HepG2 (cell line): ENCODE data around the gene TMEM11.
A peak's percentile ranks its signal among the peaks of the same experiment; 100 is the strongest.

ENCODE experiments used
- NFRKB ChIP-seq: fragments of 450-650 bp; IDR thresholded peaks from 2 replicates; pipeline ENCODE4 v1.6.1; 2017
- POLR2AphosphoS5 ChIP-seq: IDR thresholded peaks from 2 replicates; pipeline ENCODE4 v1.6.1; 2012; ENCODE audit warnings: low read depth, low read length
- ZFP41 ChIP-seq: sonication (generic); formaldehyde crosslinking; IDR thresholded peaks from 2 replicates; pipeline ENCODE4 v1.4.0; 2020; ENCODE audit warnings: mild to moderate bottlenecking, missing genetic modification reagents, borderline replicate concordance
- TF ChIP-seq, protein P1 (sequence below): sonication (generic); formaldehyde crosslinking; IDR thresholded peaks from 2 replicates; pipeline ENCODE4 v1.5.0; 2020; ENCODE audit warnings: mild to moderate bottlenecking, missing genetic modification reagents, moderate library complexity

DNA sequence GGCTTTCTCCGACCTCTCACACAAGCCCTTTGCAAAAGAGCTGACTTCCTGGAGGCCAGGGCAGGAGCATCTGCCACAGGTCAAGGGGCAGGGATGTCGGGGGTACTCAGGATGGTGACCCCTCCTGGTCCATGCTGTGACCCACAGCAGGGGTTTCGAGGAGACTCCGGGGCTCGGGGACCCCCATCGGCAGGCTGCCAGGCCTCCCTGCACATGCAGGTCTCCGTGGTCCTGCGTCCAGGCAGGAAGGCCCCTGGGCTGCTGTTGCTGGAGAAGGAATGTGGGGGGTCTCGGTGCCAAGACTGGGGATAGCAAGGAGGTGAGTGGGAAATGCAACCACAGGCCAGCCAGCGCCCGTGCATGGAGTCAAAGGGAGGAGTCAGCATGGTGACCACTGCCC is 27.6 kb upstream of the TMEM11 start:
- TF ChIP-seq POLR2AphosphoS5 (no peak), NFRKB (no peak), ZFP41 (no peak)
- TF ChIP-seq, protein P1, sequence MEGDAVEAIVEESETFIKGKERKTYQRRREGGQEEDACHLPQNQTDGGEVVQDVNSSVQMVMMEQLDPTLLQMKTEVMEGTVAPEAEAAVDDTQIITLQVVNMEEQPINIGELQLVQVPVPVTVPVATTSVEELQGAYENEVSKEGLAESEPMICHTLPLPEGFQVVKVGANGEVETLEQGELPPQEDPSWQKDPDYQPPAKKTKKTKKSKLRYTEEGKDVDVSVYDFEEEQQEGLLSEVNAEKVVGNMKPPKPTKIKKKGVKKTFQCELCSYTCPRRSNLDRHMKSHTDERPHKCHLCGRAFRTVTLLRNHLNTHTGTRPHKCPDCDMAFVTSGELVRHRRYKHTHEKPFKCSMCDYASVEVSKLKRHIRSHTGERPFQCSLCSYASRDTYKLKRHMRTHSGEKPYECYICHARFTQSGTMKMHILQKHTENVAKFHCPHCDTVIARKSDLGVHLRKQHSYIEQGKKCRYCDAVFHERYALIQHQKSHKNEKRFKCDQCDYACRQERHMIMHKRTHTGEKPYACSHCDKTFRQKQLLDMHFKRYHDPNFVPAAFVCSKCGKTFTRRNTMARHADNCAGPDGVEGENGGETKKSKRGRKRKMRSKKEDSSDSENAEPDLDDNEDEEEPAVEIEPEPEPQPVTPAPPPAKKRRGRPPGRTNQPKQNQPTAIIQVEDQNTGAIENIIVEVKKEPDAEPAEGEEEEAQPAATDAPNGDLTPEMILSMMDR, result peak; percentile 24; the same call in 1 of the 2 replicates
